Activated CD4-positive, alpha-beta memory T cell treated with anti-CD3 and anti-CD28 coated beads for 36 hours (primary cell): Measurements from ENCODE around the gene OR56A5. TPM values are rescaled to one million over a fixed set of nuclear protein-coding genes. Genes with fewer than 3 reads are reported as not detected.
"Not testable (repeated sequence)": the region's sequence is repeated elsewhere in the genome, so short reads cannot be mapped to it uniquely, and the experiment has no call there.

Experiments
- CTCF ChIA-PET: fragments of 350-600 bp; sonication (Branson Sonifier 250); formaldehyde crosslinking; loops from one replicate; lab custom pipeline; 2021; ENCODE audit warnings: antibody characterized with exemption, inconsistent platforms; lab: Charles Lee
- POLR2A ChIA-PET: fragments of 350-600 bp; sonication (Branson Sonifier 250); formaldehyde crosslinking; loops from one replicate; lab custom pipeline; 2021; ENCODE audit warnings: antibody characterized with exemption; lab: Charles Lee
- DNase-seq: peaks from one replicate; pipeline ENCODE4 v3.0.0-alpha.2; 2020
- H3K27ac Mint-ChIP-seq: one replicate; pipeline ENCODE4 v1.8.0; 2021; ENCODE audit warnings: mixed read lengths
- H3K27me3 Mint-ChIP-seq: one replicate; pipeline ENCODE4 v1.8.0; 2021; ENCODE audit warnings: mixed read lengths
- H3K36me3 Mint-ChIP-seq: one replicate; pipeline ENCODE4 v1.8.0; 2021; ENCODE audit warnings: mixed read lengths
- H3K4me1 Mint-ChIP-seq: one replicate; pipeline ENCODE4 v1.8.0; 2021; ENCODE audit warnings: low read depth, mixed read lengths
- H3K4me3 Mint-ChIP-seq: one replicate; pipeline ENCODE4 v1.8.0; 2021; ENCODE audit warnings: mild to moderate bottlenecking, mixed read lengths
- H3K9me3 Mint-ChIP-seq: one replicate; pipeline ENCODE4 v1.8.0; 2021; ENCODE audit warnings: mixed read lengths
- intact Hi-C: fragments of 100-400 bp; cut with micrococcal nuclease; formaldehyde crosslinking; loops from one replicate; pipeline ENCODE4 v1.15.1; 2023
- total RNA-seq, 2 experiments: library from RNA; stranded (reverse); gene quantifications; one replicate each; pipeline ENCODE4 v1.2.3, GENCODE V29; 2021

The OR56A5 gene
- total RNA-seq, 2 experiments from 2014 or later, result not detected

GRCh38 chr11:5983443-5983842 is 15.1 kb upstream of the OR56A5 start:
- no peak overlapping the region for H3K27ac Mint-ChIP-seq
- no peaks in the 10 kb centered on the region for H3K36me3 Mint-ChIP-seq
- H3K9me3 Mint-ChIP-seq, result peaks cover 14% of the 10 kb centered on the region
- intact Hi-C loops, result no loop called here
- no peak overlapping the region for H3K4me3 Mint-ChIP-seq
- peaks cover 13% of the 10 kb centered on the region for H3K27me3 Mint-ChIP-seq
- CTCF ChIA-PET, result no interaction called here
- no peaks in the 10 kb centered on the region for H3K4me1 Mint-ChIP-seq
- POLR2A ChIA-PET, result no interaction called here
- no peak for DNase-seq

GRCh38 chr11:5973530-5973929 is 5.2 kb upstream of the OR56A5 start:
- no peaks in the 10 kb centered on the region for H3K36me3 Mint-ChIP-seq
- intact Hi-C loops, result no loop called here
- H3K4me1 Mint-ChIP-seq, result peaks cover 3% of the 10 kb centered on the region
- no peak overlapping the region for H3K4me3 Mint-ChIP-seq
- H3K27ac Mint-ChIP-seq, result no peak overlapping the region
- ChIA-PET CTCF (no interaction called here), POLR2A (no interaction called here)
- H3K27me3 Mint-ChIP-seq, result no peaks in the 10 kb centered on the region
- DNase-seq, result no peak
- H3K9me3 Mint-ChIP-seq, result peaks cover 5% of the 10 kb centered on the region

GRCh38 chr11:5967708-5968107 is 586 bp downstream of the OR56A5 start:
- Mint-ChIP-seq H3K9me3 (peaks cover 14% of the 10 kb centered on the region), H3K27ac (no peak overlapping the region), H3K4me1 (no peaks in the 10 kb centered on the region), H3K4me3 (no peak overlapping the region), H3K36me3 (no peaks in the 10 kb centered on the region), H3K27me3 (peaks cover 2% of the 10 kb centered on the region)
- intact Hi-C loops, result no loop called here
- DNase-seq, result no peak
- ChIA-PET POLR2A (interaction anchor here (0.7 kb wide), 1 partner anchor 579 kb away, joined by 3 read pairs; no protein-coding TSS in a partner anchor), CTCF (no interaction called here)

- Mint-ChIP-seq H3K27ac (no peak overlapping the region), H3K36me3 (no peaks in the 10 kb centered on the region), H3K27me3 (peaks cover 2% of the 10 kb centered on the region), H3K9me3 (peaks cover 17% of the 10 kb centered on the region), H3K4me3 (no peak overlapping the region), H3K4me1 (no peaks in the 10 kb centered on the region)
- ChIA-PET POLR2A (interaction anchor here (0.7 kb wide), 1 partner anchor 580 kb away, joined by 3 read pairs; no protein-coding TSS in a partner anchor), CTCF (no interaction called here)
- no peak for DNase-seq
- intact Hi-C loops, result no loop called here
Measured at GRCh38 chr11:5966958-5967357, 1.3 kb downstream of the OR56A5 start.

- H3K4me1 Mint-ChIP-seq, H3K36me3 Mint-ChIP-seq, H3K27ac Mint-ChIP-seq, POLR2A ChIA-PET, DNase-seq, H3K4me3 Mint-ChIP-seq, CTCF ChIA-PET, intact Hi-C loops, H3K27me3 Mint-ChIP-seq: not testable (repeated sequence)
- H3K9me3 Mint-ChIP-seq, result peaks cover 33% of the 10 kb centered on the region
Measured at GRCh38 chr11:5960704-5961320, 7.5 kb downstream of the OR56A5 start.

- intact Hi-C loops, result no loop called here
- no peaks in the 10 kb centered on the region for H3K36me3 Mint-ChIP-seq
- POLR2A ChIA-PET, result no interaction called here
- H3K4me1 Mint-ChIP-seq, result no peaks in the 10 kb centered on the region
- CTCF ChIA-PET, result no interaction called here
- no peak overlapping the region for H3K27ac Mint-ChIP-seq
- DNase-seq, result no peak
- peaks cover 8% of the 10 kb centered on the region for H3K9me3 Mint-ChIP-seq
- H3K4me3 Mint-ChIP-seq, result no peak overlapping the region
- H3K27me3 Mint-ChIP-seq, result peaks cover 1% of the 10 kb centered on the region
Measured at GRCh38 chr11:5955586-5955985, 12.7 kb downstream of the OR56A5 start.

- H3K4me3 Mint-ChIP-seq, result no peak within 1 kb of the TSS
- no peak within 1 kb of the TSS for H3K27ac Mint-ChIP-seq
- no peaks in the 10 kb centered on the region for H3K36me3 Mint-ChIP-seq
Measured at GRCh38 chr11:5941951-5942350, 26.3 kb downstream of the OR56A5 start, which contains the start of gene OR56A3. Gene OR56A3, plus strand, starts transcription at chr11:5942251. Its CDS starts 5,096 bp downstream, at chr11:5947347.

GRCh38 chr11:5940748-5941147 is 27.5 kb downstream of the OR56A5 start:
- CTCF ChIA-PET, result no interaction called here
- POLR2A ChIA-PET, result no interaction called here
- Mint-ChIP-seq H3K36me3 (no peaks in the 10 kb centered on the region), H3K9me3 (no peaks in the 10 kb centered on the region), H3K4me1 (no peaks in the 10 kb centered on the region), H3K27me3 (no peaks in the 10 kb centered on the region), H3K4me3 (no peak overlapping the region), H3K27ac (no peak overlapping the region)
- DNase-seq, result no peak
- intact Hi-C loops, result no loop called here

More at GRCh38 chr11:5941951-5942350, 26.3 kb downstream of the OR56A5 start, which contains the start of gene OR56A3:
- ChIA-PET CTCF (no interaction called here), POLR2A (no interaction called here)
- intact Hi-C loops, result no loop called here
- DNase-seq, result no peak
- H3K9me3 Mint-ChIP-seq, result no peaks in the 10 kb centered on the region
- H3K4me1 Mint-ChIP-seq, result no peaks in the 10 kb centered on the region
- no peaks in the 10 kb centered on the region for H3K27me3 Mint-ChIP-seq

GRCh38 chr11:5938603-5938965 is 29.7 kb downstream of the OR56A5 start:
- no peak overlapping the region for H3K27ac Mint-ChIP-seq
- no peaks in the 10 kb centered on the region for H3K4me1 Mint-ChIP-seq
- no peaks in the 10 kb centered on the region for H3K9me3 Mint-ChIP-seq
- DNase-seq, result no peak
- ChIA-PET CTCF (no interaction called here), POLR2A (no interaction called here)
- H3K36me3 Mint-ChIP-seq, result no peaks in the 10 kb centered on the region
- H3K27me3 Mint-ChIP-seq, result no peaks in the 10 kb centered on the region
- intact Hi-C loops, result no loop called here
- no peak overlapping the region for H3K4me3 Mint-ChIP-seq

GRCh38 chr11:5937868-5938602 is 30.3 kb downstream of the OR56A5 start:
- ChIA-PET CTCF (no interaction called here), POLR2A (no interaction called here)
- intact Hi-C loops, result no loop called here
- H3K4me3 Mint-ChIP-seq, result no peak overlapping the region
- DNase-seq, result no peak
- H3K27ac Mint-ChIP-seq, result no peak overlapping the region
- H3K9me3 Mint-ChIP-seq, result no peaks in the 10 kb centered on the region
- H3K27me3 Mint-ChIP-seq, result no peaks in the 10 kb centered on the region
- H3K4me1 Mint-ChIP-seq, result no peaks in the 10 kb centered on the region
- H3K36me3 Mint-ChIP-seq, result no peaks in the 10 kb centered on the region

GRCh38 chr11:5933116-5933515 is 35.2 kb downstream of the OR56A5 start:
- Mint-ChIP-seq H3K4me1 (no peaks in the 10 kb centered on the region), H3K27me3 (no peaks in the 10 kb centered on the region), H3K36me3 (no peaks in the 10 kb centered on the region), H3K9me3 (peaks cover 5% of the 10 kb centered on the region), H3K27ac (no peak overlapping the region), H3K4me3 (no peak overlapping the region)
- ChIA-PET POLR2A (no interaction called here), CTCF (no interaction called here)
- intact Hi-C loops, result no loop called here
- no peak for DNase-seq

GRCh38 chr11:5932671-5933070 is 35.6 kb downstream of the OR56A5 start:
- CTCF ChIA-PET, result no interaction called here
- POLR2A ChIA-PET, result no interaction called here
- DNase-seq, result no peak
- peaks cover 5% of the 10 kb centered on the region for H3K9me3 Mint-ChIP-seq
- H3K27me3 Mint-ChIP-seq, result no peaks in the 10 kb centered on the region
- no peaks in the 10 kb centered on the region for H3K4me1 Mint-ChIP-seq
- no peaks in the 10 kb centered on the region for H3K36me3 Mint-ChIP-seq
- intact Hi-C loops, result no loop called here
- no peak overlapping the region for H3K27ac Mint-ChIP-seq
- H3K4me3 Mint-ChIP-seq, result no peak overlapping the region

- DNase-seq, result no peak
- intact Hi-C loops, result no loop called here
- Mint-ChIP-seq H3K4me1 (no peaks in the 10 kb centered on the region), H3K36me3 (no peaks in the 10 kb centered on the region), H3K9me3 (peaks cover 11% of the 10 kb centered on the region), H3K4me3 (no peak overlapping the region), H3K27me3 (no peaks in the 10 kb centered on the region), H3K27ac (no peak overlapping the region)
- CTCF ChIA-PET, result no interaction called here
- POLR2A ChIA-PET, result no interaction called here
Measured at GRCh38 chr11:5931061-5931460, 37.2 kb downstream of the OR56A5 start.
